SKM-1 treated with dmso at 0.1 percent for 144 hours (cell line): ENCODE results near the gene EIF3L.

Source experiments
- DNase-seq: peaks from one replicate; lab custom pipeline; 2025; ENCODE audit not compliant: unreplicated experiment; lab: John Stamatoyannopoulos, UW

EIF3L gene

DNA sequence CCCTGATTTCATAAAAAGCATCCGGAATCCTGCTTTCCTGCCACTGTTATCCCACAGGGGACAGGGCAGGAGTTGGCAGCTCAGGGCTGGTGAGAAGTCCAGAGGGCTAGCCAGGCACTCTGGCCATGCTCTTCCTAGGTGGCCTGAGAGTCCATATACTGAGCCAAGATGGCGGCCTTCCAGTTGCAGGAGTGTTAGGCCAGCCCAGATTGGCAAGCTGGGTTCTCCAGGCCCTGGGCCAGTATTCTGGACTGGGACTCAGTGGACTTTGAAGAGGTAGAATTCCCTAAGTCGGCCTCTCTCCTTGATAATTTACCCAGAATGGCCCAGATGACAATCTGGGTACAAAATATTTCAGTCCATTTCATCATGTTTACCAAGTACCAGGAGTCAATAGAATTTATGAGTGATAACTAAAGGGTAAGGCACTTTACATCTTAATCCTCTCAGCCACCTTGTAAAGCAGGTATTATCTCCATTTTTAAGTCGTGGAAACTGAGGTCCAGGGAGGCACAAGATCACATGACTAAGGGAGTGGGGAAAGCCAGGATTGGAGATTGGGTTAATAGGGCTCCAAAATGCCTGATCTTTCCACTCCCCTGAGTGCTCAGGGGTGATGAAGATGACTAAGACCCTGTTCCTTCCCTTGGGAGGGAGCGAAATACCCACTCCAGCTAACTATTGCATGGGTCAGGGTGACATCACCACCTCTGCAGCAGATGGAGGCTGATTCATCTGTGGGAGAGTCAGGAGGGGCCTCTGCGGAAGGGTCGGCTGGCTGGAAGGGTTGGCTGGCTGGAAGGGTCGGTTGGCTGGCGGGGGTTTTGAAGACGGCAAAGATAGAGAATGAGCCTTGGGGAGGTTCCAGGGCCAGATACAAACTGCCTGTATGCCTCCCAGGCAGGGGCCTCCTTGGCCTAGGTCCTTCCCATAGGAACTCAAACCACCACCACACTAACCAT, 55.6 kb downstream of the EIF3L start:
- no peak for DNase-seq

DNA sequence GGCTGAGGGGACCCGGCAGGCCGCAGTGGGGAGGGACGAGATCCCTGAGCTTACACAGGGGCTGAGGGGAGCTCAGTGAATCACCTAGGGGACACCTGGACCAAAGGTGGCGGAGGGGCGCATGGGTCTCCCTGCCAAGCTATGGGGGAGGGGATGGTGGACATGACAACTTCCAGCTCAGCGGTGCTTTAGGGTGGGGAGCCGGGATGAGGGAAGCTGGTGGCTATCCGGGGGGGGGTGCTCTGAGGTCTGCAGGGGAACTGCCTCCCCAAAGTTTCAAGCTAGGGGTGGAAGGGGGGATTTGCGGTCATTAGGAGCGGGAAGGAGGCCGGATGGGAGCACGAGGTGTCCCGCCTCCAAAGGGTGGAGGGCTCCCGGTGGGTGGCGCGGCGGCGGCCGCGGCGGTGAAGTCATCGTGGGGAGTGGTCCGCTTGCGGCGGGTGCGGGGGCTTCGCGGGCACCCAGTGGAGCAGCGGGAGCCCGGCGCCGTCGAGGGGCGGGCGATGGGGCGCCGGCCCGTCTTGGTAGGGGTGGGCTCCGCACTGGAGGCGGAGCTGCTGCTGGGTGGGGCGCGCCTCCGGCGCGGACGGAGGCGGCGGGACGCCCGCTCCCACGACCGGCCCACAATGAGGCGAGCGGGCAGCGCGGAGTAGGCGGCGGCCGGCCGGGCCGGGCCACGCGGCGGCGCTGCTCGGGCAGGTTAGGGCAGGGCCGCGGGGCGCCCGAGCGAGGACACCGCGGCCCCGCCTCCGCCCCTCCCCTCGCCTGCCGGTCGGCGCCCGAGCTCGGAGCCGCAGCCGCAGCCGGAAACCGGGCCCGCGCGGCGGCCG, 56.5 kb downstream of the EIF3L start, which contains the start of gene MICALL1:
MICALL1 (plus strand) TSS at position 764 of the 830 bp plus-strand sequence. CDS start 126 bp downstream, outside the sequence.
- peak; percentile 50 for DNase-seq

DNA sequence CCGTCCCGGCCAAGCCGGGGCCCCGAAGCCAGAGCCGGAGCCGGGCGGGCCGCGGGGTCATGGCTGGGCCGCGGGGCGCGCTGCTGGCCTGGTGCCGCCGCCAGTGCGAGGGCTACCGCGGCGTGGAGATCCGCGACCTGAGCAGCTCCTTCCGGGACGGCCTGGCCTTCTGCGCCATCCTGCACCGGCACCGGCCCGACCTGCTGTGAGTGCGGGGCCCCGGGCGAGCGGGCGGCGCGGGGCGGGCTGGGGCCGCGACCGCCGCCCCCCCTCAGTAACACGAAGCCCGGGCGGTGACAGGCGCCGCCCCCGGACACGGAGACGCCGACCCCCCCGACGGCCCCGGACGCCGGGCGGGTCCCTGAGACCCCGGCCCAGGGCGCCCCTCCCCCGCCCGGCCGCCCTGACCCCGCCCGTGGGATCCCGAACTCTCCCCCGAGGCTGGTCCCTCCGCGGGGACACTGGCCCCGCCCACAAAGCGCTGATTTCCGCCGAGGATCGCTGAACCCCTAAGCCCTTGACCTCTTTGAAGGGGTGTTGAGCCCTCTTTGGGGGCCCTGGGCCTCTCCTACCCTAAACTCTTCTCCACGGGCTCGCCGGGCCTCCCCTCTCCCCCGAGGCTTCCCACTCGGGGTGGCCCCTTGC, 57.3 kb downstream of the EIF3L start:
- DNase-seq, result no peak

- no peak for DNase-seq
Measured at GRCh38 chr22:37907036-37907954, 58.1 kb downstream of the EIF3L start.

DNA sequence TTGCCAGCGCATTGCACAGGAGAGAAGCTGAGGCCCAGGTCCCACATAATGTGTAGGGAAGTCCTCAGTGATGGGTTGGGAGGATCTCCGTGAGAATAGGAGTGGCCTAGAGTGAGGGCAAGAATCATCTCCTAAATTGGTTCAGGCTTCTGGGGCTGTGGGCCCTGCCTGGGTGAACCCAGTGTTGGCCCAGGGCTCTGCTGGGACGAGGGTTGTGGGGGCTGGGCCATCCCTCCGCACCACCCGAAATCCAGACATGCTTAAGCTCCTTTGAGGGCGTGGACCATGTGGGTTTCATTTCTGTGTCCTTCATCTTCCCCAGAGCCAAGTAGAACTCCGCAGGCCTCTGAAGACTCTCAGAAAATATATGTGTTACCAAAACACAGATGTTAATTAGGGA, 60.5 kb downstream of the EIF3L start:
- no peak for DNase-seq

- DNase-seq, result no peak
Measured at GRCh38 chr22:37910890-37911672, 61.9 kb downstream of the EIF3L start.

GRCh38 chr22:37911697-37912096, 62.5 kb downstream of the EIF3L start:
- DNase-seq, result no peak

DNA sequence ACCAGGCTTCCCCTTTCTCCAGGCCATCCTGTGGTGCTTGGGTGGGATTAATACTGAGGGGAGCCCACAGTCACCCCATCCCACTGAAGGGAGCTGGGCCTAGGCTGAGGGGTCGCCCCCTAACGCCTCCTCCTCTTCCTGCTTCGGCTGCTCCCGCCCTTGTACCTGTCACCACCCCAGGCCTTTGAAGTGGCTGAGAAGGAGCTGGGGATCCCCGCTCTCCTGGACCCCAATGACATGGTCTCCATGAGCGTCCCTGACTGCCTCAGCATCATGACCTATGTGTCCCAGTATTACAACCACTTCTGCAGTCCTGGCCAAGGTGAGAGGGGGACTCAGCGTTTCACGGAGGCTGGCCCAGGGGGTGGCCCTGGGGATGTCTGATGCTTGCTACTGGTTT, 63.0 kb downstream of the EIF3L start:
- no peak for DNase-seq

DNA sequence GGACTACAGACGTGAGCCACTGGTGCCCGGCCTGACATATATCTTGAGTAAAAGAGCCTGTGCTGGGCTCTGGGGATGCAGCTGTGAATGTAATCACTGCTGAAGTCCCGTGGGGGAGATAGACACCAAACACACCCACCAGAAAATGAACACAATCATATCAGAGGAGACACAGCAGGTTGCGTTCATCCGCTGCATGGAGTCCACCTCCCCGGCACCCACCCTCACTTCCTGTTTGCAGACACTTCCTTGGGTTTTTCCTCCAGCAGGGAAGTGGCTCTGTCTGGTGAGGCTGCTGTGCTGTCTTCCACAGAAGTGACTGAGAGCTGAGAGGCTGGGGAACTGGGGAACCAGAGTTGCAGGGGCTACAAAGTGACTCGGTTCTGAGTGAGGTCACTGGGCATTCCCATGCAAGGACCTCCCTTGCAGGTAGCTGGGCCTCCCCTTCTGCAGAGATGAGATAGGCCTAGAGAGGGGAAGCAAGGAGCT, 64.1 kb downstream of the EIF3L start:
- no peak for DNase-seq

DNA sequence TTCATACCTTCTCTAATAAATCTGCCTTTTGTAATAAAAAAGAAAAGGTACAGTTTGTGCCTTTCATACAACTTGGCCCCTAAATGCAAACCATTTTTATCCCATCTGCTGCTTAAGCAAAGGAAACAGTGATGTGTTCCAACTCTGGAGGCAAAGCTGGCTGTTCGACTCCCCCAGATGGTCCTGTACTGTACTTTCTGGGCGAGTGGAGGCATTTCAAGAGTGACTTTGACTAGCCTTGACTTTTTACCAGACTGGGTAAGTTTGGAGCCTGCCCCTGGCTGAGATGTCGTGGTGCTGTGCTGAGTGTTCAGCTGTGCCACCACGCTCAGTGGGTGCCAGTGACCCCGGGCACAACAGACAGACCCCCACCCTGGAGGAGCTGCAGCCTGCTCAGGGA, 67.1 kb downstream of the EIF3L start:
- no peak for DNase-seq

GRCh38 chr22:37917874-37918548, 68.8 kb downstream of the EIF3L start:
- DNase-seq, result no peak

DNA sequence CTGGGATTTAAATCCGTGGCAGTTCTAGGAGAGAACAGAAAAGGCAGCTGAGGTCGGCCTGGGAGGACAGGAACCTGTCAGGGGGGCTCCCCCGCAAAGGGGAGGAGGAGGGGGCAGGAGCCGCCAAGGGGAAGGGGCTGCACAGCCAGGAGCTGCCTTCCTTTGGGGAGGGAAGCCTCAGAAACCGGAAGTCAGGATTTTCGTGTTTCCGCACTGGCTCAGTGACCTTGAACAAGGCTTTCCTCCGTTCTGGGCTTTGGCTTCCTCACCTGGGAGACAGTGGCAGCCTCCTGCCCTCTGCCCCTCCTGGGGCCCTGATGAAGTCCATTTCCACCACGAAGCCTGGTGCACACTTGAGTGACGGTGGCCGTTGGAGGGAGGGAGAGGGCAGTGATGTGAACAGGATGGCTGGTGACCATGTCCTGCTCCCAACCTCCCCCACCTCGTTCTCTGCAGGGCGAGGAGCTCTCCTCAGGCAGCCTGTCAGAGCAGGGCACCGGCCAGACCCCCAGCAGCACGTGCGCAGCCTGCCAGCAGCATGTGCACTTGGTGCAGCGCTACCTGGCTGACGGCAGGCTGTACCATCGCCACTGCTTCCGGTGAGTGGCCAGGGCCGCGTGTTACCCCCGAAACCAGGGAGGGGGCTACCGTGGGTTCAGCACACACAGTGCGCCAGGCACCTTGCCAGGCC, 69.5 kb downstream of the EIF3L start:
- DNase-seq, result no peak

DNA sequence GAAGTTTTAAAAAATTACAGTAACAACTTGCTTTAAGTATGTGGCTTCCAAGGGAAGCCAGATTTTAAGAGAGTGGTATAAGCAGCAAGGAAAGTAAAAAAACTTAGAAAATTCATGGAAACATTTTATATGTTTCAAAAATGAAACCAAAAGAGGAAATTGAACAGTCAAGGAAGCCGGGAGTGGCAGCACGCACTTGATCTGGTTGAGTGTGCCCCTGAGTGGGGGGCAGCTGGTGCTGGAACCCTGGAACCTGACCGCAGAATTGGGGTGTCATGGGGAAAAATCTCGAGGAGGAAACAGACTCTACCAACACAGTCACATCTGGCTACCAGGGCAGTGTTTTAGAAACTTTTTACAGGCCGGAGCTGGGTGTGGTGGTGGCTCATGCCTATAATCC, 70.9 kb downstream of the EIF3L start:
- DNase-seq, result no peak

DNA sequence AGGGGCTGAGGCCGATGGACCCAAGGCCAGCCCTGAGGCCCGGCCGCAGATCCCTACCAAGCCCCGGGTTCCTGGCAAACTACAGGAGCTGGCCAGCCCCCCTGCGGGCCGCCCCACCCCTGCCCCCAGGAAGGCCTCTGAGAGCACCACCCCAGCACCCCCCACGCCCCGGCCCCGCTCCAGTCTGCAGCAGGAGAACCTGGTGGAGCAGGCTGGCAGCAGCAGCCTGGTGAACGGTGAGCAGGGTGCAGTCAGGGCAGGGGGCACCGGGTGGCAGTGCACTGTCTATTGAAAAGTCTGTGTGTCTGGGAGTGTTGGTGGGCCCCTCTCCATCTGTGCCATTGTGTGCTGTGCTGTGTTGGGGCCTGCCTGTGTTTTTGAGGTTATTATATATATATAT, 73.0 kb downstream of the EIF3L start:
- DNase-seq, result no peak

GRCh38 chr22:37923927-37924326, 74.7 kb downstream of the EIF3L start:
- DNase-seq, result no peak

GRCh38 chr22:37924386-37925065, 75.3 kb downstream of the EIF3L start:
- DNase-seq, result no peak

- DNase-seq, result no peak
Measured at GRCh38 chr22:37925330-37925729, 76.1 kb downstream of the EIF3L start.

DNA sequence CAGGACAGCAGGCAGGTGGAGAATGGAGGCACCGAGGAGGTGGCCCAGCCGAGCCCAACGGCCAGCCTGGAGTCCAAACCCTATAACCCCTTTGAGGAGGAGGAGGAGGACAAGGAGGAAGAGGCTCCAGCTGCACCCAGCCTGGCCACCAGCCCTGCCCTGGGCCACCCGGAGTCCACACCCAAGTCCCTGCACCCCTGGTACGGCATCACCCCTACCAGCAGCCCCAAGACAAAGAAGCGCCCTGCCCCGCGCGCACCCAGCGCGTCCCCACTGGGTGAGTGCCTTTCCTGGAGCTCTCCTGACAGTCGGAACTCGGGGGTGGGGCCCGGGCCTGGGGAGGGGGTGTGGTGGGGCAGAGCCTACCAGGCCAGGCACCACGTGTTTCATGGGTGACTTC, 76.5 kb downstream of the EIF3L start:
- DNase-seq, result no peak
